Measurements from ENCODE around the gene OPN1SW. TPM values are rescaled to one million over a fixed set of nuclear protein-coding genes. Genes with fewer than 3 reads are reported as not detected.

Gene OPN1SW
- total RNA-seq = not detected in 2 replicates

GRCh38 chr7:128775744-128776474 is at the start of gene OPN1SW:
Gene OPN1SW (minus strand): TSS chr7:128775794. CDS start chr7:128775781, 13 bp downstream.
- TF ChIP-seq CTCF (IDR thresholded peaks at IDR 0.05; ENCODE audit: insufficient read depth, low read depth, low read length) = no peak
- no peak for DNase-seq (ENCODE audit: low read depth)
- no peak within 1 kb of the TSS for H3K4me3 ChIP-seq (ENCODE audit: low read depth, low read length)

- TF ChIP-seq CTCF (IDR thresholded peaks at IDR 0.05; ENCODE audit: insufficient read depth, low read depth, low read length) = no peak
- H3K4me3 ChIP-seq (ENCODE audit: low read depth, low read length) = no peak overlapping the region
- DNase-seq (ENCODE audit: low read depth) = no peak
Measured at GRCh38 chr7:128821724-128822123, 46.1 kb upstream of the OPN1SW start.

- TF ChIP-seq CTCF (IDR thresholded peaks at IDR 0.05; ENCODE audit: insufficient read depth, low read depth, low read length) = no peak
- H3K4me3 ChIP-seq (ENCODE audit: low read depth, low read length) = no peak overlapping the region
- no peak for DNase-seq (ENCODE audit: low read depth)
Measured at GRCh38 chr7:128818694-128819093, 43.1 kb upstream of the OPN1SW start.

- DNase-seq (ENCODE audit: low read depth) = no peak
- no peak for TF ChIP-seq CTCF (IDR thresholded peaks at IDR 0.05; ENCODE audit: insufficient read depth, low read depth, low read length)
Measured at GRCh38 chr7:128815289-128815942, 39.8 kb upstream of the OPN1SW start.

GRCh38 chr7:128814499-128814898 is 38.9 kb upstream of the OPN1SW start:
- DNase-seq (ENCODE audit: low read depth) = no peak
- H3K4me3 ChIP-seq (ENCODE audit: low read depth, low read length) = no peak overlapping the region
- no peak for TF ChIP-seq CTCF (IDR thresholded peaks at IDR 0.05; ENCODE audit: insufficient read depth, low read depth, low read length)

More at GRCh38 chr7:128815289-128815942, 39.8 kb upstream of the OPN1SW start:
- H3K4me3 ChIP-seq (ENCODE audit: low read depth, low read length) = no peak overlapping the region

GRCh38 chr7:128812514-128813168 is 37.0 kb upstream of the OPN1SW start:
- no peak for TF ChIP-seq CTCF (IDR thresholded peaks at IDR 0.05; ENCODE audit: insufficient read depth, low read depth, low read length)
- DNase-seq (ENCODE audit: low read depth) = peak; percentile 33
- H3K4me3 ChIP-seq (ENCODE audit: low read depth, low read length) = no peak overlapping the region

All from fibroblast of villous mesenchyme (primary cell).